OCI-LY1 (cell line): ENCODE results near the gene KIAA1614.

ENCODE experiments used
- EZH2 ChIP-seq: fragments of 200-600 bp; sonication (generic), shearing (Covaris generic); IDR thresholded peaks from 2 replicates; pipeline ENCODE4 v1.8.0; 2017; ENCODE audit warnings: borderline replicate concordance, mixed run types, mild to moderate bottlenecking, antibody characterized with exemption, low read length, moderate library complexity, mixed read lengths
- TF ChIP-seq, protein P1 (sequence below): fragments of 200-600 bp; sonication (generic), shearing (Covaris generic); IDR thresholded peaks from 2 replicates; pipeline ENCODE4 v1.5.1; 2017; ENCODE audit warnings: mild to moderate bottlenecking, antibody characterized with exemption, low read length, moderate library complexity, mixed read lengths

DNA sequence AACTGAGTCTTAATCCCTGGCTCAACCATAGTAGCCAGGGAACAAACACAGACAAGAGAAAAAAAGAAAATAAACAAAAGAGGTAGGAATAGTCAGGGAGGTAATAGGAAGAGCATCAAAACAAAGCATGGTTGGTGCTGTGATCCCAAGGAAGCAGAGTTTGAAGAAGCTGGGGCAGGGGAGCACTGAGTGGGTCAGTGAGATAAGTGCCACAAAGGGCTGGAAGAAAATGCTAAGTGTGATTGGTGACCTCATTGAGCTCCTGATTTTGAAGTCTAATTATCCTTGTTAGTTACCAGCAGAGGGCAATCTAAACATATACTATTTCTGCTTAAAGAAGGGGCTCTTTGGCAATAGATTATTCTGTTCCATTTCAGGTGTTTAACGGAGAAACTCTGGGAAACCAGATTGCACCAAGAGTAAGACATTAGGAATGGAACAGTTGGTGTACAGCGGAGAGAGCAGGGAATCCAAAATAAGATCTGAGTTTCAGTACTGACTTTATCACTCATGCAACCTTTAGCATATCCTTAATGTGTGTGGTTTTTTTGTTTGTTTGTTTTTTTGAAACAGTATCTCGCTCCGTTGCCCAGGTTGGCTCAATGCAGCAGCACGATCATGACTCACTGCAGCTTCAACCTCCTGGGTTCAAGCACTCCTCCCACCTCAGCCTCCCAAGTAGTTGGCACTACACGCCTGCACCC, 30.7 kb upstream of the KIAA1614 start:
- TF ChIP-seq, protein P1, sequence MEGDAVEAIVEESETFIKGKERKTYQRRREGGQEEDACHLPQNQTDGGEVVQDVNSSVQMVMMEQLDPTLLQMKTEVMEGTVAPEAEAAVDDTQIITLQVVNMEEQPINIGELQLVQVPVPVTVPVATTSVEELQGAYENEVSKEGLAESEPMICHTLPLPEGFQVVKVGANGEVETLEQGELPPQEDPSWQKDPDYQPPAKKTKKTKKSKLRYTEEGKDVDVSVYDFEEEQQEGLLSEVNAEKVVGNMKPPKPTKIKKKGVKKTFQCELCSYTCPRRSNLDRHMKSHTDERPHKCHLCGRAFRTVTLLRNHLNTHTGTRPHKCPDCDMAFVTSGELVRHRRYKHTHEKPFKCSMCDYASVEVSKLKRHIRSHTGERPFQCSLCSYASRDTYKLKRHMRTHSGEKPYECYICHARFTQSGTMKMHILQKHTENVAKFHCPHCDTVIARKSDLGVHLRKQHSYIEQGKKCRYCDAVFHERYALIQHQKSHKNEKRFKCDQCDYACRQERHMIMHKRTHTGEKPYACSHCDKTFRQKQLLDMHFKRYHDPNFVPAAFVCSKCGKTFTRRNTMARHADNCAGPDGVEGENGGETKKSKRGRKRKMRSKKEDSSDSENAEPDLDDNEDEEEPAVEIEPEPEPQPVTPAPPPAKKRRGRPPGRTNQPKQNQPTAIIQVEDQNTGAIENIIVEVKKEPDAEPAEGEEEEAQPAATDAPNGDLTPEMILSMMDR, result peak; percentile 64; the same call in 1 of the 2 replicates
- TF ChIP-seq EZH2, result no peak
